GM12892 (cell line): ENCODE data around the gene TRIML2.

ENCODE experiments used
- POLR2A ChIP-seq: IDR thresholded peaks from 2 replicates; pipeline ENCODE4 v1.6.1; 2011; ENCODE audit warnings: low read depth, low read length, control low read depth
- POLR2AphosphoS5 ChIP-seq: IDR thresholded peaks from 2 replicates; pipeline ENCODE4 v1.6.1; 2011; ENCODE audit warnings: low read depth, low read length, control low read depth
- TAF1 ChIP-seq: IDR thresholded peaks from 2 replicates; pipeline ENCODE4 v1.6.1; 2011; ENCODE audit warnings: low read depth, mild to moderate bottlenecking, control low read depth, low read length, borderline replicate concordance

DNA sequence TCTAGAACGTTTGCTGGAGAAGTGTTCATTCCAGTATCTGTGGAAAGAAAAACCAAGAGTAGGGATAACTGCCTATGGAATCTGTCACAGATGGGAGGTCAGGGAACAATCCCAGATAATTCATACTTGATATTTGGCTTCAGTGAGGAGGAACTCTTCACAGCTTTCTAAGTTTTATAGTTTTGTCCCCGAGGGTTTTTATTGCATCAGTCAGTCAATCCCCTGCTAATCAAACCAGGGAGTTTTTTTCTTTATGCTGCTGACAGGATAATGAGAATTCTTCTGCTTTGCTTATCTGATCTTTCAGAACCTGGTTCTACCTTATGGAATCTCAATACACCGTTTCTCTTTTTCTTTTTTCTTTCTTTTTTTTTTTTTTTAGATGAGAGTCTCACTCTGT lies 633 bp upstream of the TRIML2 start:
- TF ChIP-seq POLR2A (no peak), TAF1 (no peak), POLR2AphosphoS5 (no peak)
